Adrenal gland (tissue), 12 donors: ENCODE results near the gene TOP2A. TPM values are rescaled to one million over a fixed set of nuclear protein-coding genes. Genes with fewer than 3 reads are reported as not detected.
"Not testable (repeated sequence)": the region's sequence is repeated elsewhere in the genome, so short reads cannot be mapped to it uniquely, and the experiment has no call there.

ENCODE experiments used
- DNase-seq, 7 donors: peaks; one replicate each; pipeline ENCODE4 v3.0.0-alpha.2; 2019 to 2020
- H3K27ac ChIP-seq, 5 donors: fragments of 200-600 bp; sonication (generic) in 4 of 5; 1 replicate in 3 of 5; 2 replicates in 2 of 5; pipeline versions ENCODE4 v1.5.1 to v1.8.0; 2016 to 2020; ENCODE audit warnings: mild to moderate bottlenecking in 1 of 5
- H3K27me3 ChIP-seq: fragments of 200-600 bp; 2 replicates; pipeline ENCODE4 v1.8.0; 2021
- H3K36me3 ChIP-seq, 2 donors: fragments of 200-600 bp; replicated peaks in 1 of 2; 1 replicate in 1 of 2; 2 replicates in 1 of 2; pipeline versions ENCODE4 v1.5.1 to v1.8.0; 2018 to 2022
- H3K4me1 ChIP-seq, 2 donors: fragments of 200-600 bp; replicated peaks in 1 of 2; 1 replicate in 1 of 2; 2 replicates in 1 of 2; pipeline versions ENCODE4 v1.5.1 to v1.8.0; 2018 to 2021
- H3K4me3 ChIP-seq, 4 donors: fragments of 200-600 bp; sonication (generic) in 3 of 4; one replicate each; pipeline ENCODE4 v1.5.1; 2016 to 2018
- H3K9me3 ChIP-seq, 3 donors: fragments of 200-600 bp; sonication (generic) in 1 of 3; replicated peaks in 1 of 3; 1 replicate in 2 of 3; 2 replicates in 1 of 3; pipeline versions ENCODE4 v1.5.1 to v1.8.0; 2016 to 2021
- CTCF ChIP-seq, 6 experiments: fragments of 450-650 bp in 4 of 6; fragments of 200-600 bp in 2 of 6; sonication (generic) in 1 of 6; IDR thresholded peaks; 1 replicate in 5 of 6; 2 replicates in 1 of 6; pipeline versions ENCODE4 v1.5.1 to v1.8.0; 2016 to 2021; ENCODE audit warnings: antibody characterized with exemption in 6 of 6, mild to moderate bottlenecking in 2 of 6, moderate library complexity in 1 of 6
- POLR2A ChIP-seq, 2 donors: fragments of 450-650 bp; IDR thresholded peaks; one replicate each; pipeline ENCODE4 v1.6.1; 2017; ENCODE audit warnings: antibody characterized with exemption in 2 of 2, mild to moderate bottlenecking in 2 of 2, moderate library complexity in 1 of 2
- WGBS, 4 donors: extraction: QIAGEN DNeasy Blood & Tissue Kit in 2 of 4; methylation state at CpG; one replicate each; pipeline versions ENCODE4 v1.1.5 to v1.1.7; 2013 to 2017; 5-methylcytosine and 5-hydroxymethylcytosine counted together
- intact Hi-C, 2 donors: fragments of 100-400 bp; cut with DNase I; formaldehyde crosslinking; loops; one replicate each; pipeline versions ENCODE4 v1.14.1 to v1.15.0; 2022 to 2023
- polyA plus RNA-seq, 3 donors: library from polyadenylated mRNA; stranded (reverse); fragments of 200-250 nt in 2 of 3; fragments of 350-450 nt in 1 of 3; fragmentation: Illumina TruSeq in 1 of 3; extraction: RNeasy Lipid Tissue Mini Kit (QIAGEN cat#74804) in 1 of 3; gene quantifications; one replicate each; pipeline ENCODE4 v1.2.3, GENCODE V29; 2013 to 2014
- total RNA-seq, 9 donors: library from RNA; depleted of rRNA in 4 of 9; stranded (reverse); fragments of >200 nt in 4 of 9; fragments of 120-200 nt in 1 of 9; fragmentation: NEBNext Ultra II Directional in 1 of 9; extraction: Animal tissue kit (Norgen Biotek cat#: 25700) in 1 of 9; gene quantifications; one replicate each; pipeline versions ENCODE4 v1.1.0 to v1.2.4, GENCODE V29; 2013 to 2023
- donor health status: healthy with polysubstance abuse.
- donor health status: Bipolar disorder and iron deficiency.
- donor health status: DM: yes; HTN: yes; CAD: no.
- donor health status: DM: no; HTN: no; CAD: no.
- donor health status: DM: no; HTN: no; CAD: no.
- donor health status: DM: yes; HTN: yes; CAD: no.

TOP2A gene
- total and polyA plus RNA-seq, 12 donors, result 0.32 to 51.1 (median 3.8) TPM

GRCh38 chr17:40382251-40382650 is 35.4 kb downstream of the TOP2A start:
- WGBS, 4 donors, result 85 to 92% (median 87%) methylated on average over 4 of the region's 4 CpGs
- H3K4me3 ChIP-seq, result no peak overlapping the region
- H3K36me3 ChIP-seq, result no peaks in the 10 kb centered on the region
- TF ChIP-seq CTCF (IDR thresholded peaks at IDR 0.05) (no peak), POLR2A (IDR thresholded peaks at IDR 0.05) (no peak)
- H3K27me3 ChIP-seq, result no peaks in the 10 kb centered on the region
- H3K27ac ChIP-seq, result no peak overlapping the region
- no peaks in the 10 kb centered on the region for H3K4me1 ChIP-seq
- no peak for DNase-seq
- H3K9me3 ChIP-seq, result no peaks in the 10 kb centered on the region
- intact Hi-C loops, result no loop called here

- WGBS, 4 donors, result 83 to 96% (median 86%) methylated on average over 7 of the region's 7 CpGs
- no peak overlapping the region for H3K27ac ChIP-seq
- intact Hi-C loops, result no loop called here
- no peaks in the 10 kb centered on the region for H3K27me3 ChIP-seq
- no peak for TF ChIP-seq POLR2A (IDR thresholded peaks at IDR 0.05)
- no peak for TF ChIP-seq CTCF (IDR thresholded peaks at IDR 0.05)
- H3K36me3 ChIP-seq, result no peaks in the 10 kb centered on the region
- H3K4me1 ChIP-seq, result no peaks in the 10 kb centered on the region
- H3K9me3 ChIP-seq, result no peaks in the 10 kb centered on the region
- DNase-seq, result no peak
- H3K4me3 ChIP-seq, result no peak overlapping the region
Measured at GRCh38 chr17:40378966-40379365, 38.7 kb downstream of the TOP2A start.

GRCh38 chr17:40377832-40378231 is 39.9 kb downstream of the TOP2A start:
- no peak for TF ChIP-seq CTCF (IDR thresholded peaks at IDR 0.05)
- intact Hi-C loops, result no loop called here
- WGBS, 4 donors, result 78 to 85% (median 84%) methylated on average over 13 of the region's 13 CpGs
- no peak overlapping the region for H3K4me3 ChIP-seq
- H3K27me3 ChIP-seq, result no peaks in the 10 kb centered on the region
- no peaks in the 10 kb centered on the region for H3K4me1 ChIP-seq
- H3K36me3 ChIP-seq, result no peaks in the 10 kb centered on the region
- no peak overlapping the region for H3K27ac ChIP-seq
- H3K9me3 ChIP-seq, result no peaks in the 10 kb centered on the region
- no peak for DNase-seq

- intact Hi-C loops, H3K4me1 ChIP-seq, H3K36me3 ChIP-seq, H3K9me3 ChIP-seq, H3K27ac ChIP-seq, DNase-seq, H3K27me3 ChIP-seq, H3K4me3 ChIP-seq: not testable (repeated sequence)
- 71 to 79% (median 78%) methylated on average over 6 of the region's 6 CpGs for WGBS, 4 donors
Measured at GRCh38 chr17:40376541-40376940, 41.2 kb downstream of the TOP2A start.

GRCh38 chr17:40375786-40376185 is 41.9 kb downstream of the TOP2A start:
- H3K4me3 ChIP-seq, H3K9me3 ChIP-seq, H3K27ac ChIP-seq, H3K4me1 ChIP-seq, H3K36me3 ChIP-seq, H3K27me3 ChIP-seq, DNase-seq, intact Hi-C loops: not testable (repeated sequence)
- WGBS, 4 donors, result 86 to 90% (median 87%) methylated on average over 4 to 21 of the region's 21 CpGs
